ENCODE data around the gene RRP8.

- TF ChIP-seq CTCF (conservative IDR thresholded peaks at IDR 0.05 in 1 of 2, IDR thresholded peaks at IDR 0.05 in 1 of 2; ENCODE audit: low read depth in 1 of 2, low read length in 2 of 2) (no peak), EZH2 (IDR thresholded peaks at IDR 0.05; ENCODE audit: low read length, missing control alignments) (no peak)
These were observed 21.9 kb upstream of the RRP8 start for GRCh38 chr11:6625156-6625831.
